GM15510 (cell line): Measurements from ENCODE around the gene ARL8B.

Experiments used
- POLR2A ChIP-seq: IDR thresholded peaks from 3 replicates; pipeline ENCODE4 v1.6.1; 2011; ENCODE audit warnings: borderline replicate concordance; ENCODE audit not compliant: insufficient read length; ENCODE audit errors: extremely low read depth

Gene ARL8B

GRCh38 chr3:5136919-5137429 lies 14.9 kb downstream of the ARL8B start:
- TF ChIP-seq POLR2A, result no peak

DNA sequence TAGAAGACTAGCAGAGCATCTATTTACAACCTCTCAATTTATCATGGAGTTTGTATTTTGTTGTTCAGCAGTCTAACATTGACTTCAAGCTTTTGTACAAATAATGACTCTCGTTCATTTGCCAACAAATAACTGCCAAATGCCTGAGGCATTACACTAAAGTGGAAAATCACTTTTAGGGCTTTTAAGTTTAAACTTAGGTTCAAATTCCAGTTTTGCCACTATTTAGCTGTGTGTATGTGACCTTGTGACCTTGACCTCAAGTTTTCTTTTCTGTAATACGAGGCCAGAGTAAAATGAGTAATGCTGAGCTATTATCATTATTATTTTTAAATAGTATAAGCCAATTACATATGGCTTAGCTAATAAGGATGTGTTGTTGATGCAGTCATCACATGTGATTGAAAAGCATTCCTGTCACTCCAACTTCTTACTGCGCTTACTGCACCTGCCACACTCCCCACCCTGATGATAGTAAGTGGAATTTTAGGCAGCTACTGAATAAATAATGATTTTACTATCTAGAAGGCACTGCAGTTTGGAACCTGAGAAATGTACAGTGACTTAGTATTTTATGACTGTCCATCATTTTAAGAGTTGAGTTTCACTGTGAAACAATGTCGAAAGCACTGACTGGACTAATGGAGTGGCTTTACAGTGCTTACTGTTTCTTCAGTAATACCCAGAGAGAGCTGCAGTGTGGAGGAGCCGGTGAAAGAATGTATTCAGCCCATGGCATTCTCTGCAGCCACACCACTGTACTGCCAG lies 16.3 kb downstream of the ARL8B start:
- no peak for TF ChIP-seq POLR2A

DNA sequence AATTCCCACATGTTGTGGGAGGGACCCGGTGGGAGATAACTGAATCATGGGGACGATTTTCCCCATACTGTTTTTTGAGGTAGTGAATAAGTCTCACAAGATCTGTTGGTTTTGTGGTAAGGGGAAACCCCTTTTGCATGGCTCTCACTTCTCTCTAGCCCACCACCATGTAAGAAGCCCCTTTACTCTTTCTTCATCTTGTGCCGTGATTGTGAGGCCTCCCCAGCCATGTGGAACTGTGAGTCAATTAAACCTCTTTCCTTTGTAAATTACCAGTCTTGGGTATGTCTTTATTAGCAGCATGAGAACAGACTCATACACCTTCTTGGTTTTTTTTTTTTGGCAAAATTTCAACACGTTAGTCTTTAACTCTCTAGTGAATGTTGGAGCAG lies 18.1 kb downstream of the ARL8B start:
- TF ChIP-seq POLR2A, result no peak

GRCh38 chr3:5140839-5141238 lies 18.7 kb downstream of the ARL8B start:
- TF ChIP-seq POLR2A, result no peak

DNA sequence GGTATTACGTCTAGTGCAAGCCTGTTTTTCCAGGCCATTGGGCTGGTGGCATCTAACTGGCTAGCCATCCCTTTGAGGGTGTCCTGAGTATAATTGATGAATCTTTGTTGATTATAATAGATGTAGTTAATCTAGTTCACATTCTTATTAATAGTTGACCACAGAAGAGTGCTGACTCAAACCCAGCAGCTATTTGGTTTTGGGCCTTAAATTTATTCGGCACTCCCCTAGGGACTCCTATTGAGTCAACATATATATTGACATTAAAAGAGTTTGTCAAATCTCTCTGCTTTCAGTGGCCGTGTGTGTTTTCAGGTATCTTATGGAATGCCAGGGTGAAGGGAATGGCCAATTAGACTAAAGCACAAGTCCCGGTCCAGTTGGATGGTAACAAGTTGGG lies 19.7 kb downstream of the ARL8B start:
- no peak for TF ChIP-seq POLR2A

DNA sequence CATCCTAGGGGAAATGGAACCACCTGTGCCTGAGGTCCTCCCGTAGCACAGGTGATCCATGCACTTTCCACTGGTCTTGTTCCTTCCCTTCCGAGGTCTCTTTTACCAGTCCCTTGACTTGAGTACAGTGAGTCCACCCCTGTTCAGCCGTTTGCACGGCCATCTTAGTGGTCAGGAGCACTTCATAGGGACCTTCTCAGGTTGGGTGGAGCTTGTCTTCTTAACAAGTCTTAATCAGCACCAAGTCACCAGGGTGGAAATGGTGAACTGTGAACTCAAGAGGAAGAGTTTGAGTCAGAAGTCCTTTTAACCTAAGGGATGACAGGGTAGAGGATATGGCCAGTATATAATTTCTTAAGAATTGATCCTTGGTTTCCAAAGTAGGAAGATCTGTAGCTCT lies 21.4 kb downstream of the ARL8B start:
- TF ChIP-seq POLR2A, result no peak

- TF ChIP-seq POLR2A, result no peak
Measured at GRCh38 chr3:5144316-5144994, 22.4 kb downstream of the ARL8B start.

GRCh38 chr3:5145120-5145519 lies 23.0 kb downstream of the ARL8B start:
- TF ChIP-seq POLR2A, result no peak

- no peak for TF ChIP-seq POLR2A
Measured at GRCh38 chr3:5149306-5149880, 27.3 kb downstream of the ARL8B start.

- no peak for TF ChIP-seq POLR2A
Measured at GRCh38 chr3:5151586-5151985, 29.5 kb downstream of the ARL8B start.

DNA sequence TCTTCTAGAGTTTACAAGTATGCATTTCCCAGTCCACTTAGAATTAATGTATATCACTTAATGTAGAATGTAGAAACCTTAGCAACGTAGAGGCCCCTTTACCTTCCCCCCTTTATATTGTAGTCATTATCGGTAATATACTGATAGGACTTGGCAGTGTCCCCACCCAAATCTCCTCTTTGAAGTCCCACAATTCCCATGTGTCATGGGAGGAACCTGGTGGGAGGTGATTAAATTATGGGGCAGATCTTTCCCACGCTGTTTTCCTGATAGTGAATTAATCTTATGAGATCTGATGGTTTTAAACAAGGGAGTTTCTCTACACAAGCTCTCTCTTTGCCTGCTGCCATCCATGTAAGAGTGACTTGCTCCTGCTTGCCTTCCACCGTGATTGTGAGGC lies 31.0 kb downstream of the ARL8B start:
- TF ChIP-seq POLR2A, result no peak

DNA sequence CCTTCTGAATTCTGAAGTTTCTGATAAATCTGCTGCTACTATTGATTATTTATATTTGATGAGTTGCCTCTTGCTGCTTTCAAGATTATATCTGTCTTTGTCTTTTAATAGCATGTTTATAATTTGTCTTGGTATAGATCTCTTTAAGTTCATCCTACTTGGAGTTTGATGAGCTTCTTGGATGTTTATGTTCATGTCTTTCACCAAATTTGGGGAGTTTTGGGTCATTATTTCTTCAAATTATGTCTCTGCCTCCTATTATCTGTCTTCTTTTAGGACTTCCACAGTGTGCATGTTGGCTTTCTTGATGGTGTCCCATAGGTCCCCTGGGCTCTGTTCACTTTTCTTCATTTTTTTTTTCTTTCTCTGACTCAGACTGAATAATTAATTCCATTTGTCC lies 33.1 kb downstream of the ARL8B start:
- TF ChIP-seq POLR2A, result no peak

DNA sequence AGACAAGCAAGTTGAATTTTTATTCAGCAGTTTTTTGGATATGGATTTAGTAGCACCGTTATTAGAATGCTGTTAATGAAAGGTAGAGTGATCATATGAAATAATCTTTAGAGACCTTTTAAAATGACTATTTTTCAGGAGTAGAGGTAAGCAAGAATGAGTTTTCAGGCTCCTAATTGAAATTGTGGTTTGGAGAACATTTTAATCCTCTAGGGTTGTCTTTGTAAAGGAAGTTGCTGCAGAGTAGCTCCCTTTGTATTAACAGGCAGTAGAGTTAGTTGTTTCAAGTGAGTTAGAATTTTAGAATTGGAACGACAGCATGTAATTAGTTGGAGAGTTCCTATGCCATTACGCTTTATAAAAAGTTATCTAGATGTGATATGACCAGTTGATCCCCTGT lies 38.2 kb downstream of the ARL8B start:
- no peak for TF ChIP-seq POLR2A

- no peak for TF ChIP-seq POLR2A
Measured at GRCh38 chr3:5160940-5161858, 39.1 kb downstream of the ARL8B start.

GRCh38 chr3:5162102-5162501 lies 40.0 kb downstream of the ARL8B start:
- TF ChIP-seq POLR2A, result no peak

DNA sequence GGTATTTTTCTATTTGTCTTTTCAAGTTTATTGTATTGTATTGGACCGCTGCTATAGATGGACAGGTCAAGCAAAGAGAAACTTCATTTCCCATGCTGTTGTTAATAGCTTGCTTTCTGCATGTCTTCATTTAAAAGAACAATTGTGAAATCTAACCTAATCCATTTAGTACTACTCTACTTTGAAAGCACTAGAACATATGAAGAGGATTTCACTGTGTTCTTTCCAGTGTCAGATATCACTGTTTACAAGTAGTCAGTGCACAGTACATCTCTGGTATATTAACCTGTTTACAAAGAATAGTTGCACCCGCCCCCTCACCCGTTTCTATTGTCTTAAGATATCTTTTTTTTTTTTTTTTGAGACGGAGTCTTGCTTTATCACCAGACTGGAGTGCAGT lies 43.6 kb downstream of the ARL8B start:
- no peak for TF ChIP-seq POLR2A

DNA sequence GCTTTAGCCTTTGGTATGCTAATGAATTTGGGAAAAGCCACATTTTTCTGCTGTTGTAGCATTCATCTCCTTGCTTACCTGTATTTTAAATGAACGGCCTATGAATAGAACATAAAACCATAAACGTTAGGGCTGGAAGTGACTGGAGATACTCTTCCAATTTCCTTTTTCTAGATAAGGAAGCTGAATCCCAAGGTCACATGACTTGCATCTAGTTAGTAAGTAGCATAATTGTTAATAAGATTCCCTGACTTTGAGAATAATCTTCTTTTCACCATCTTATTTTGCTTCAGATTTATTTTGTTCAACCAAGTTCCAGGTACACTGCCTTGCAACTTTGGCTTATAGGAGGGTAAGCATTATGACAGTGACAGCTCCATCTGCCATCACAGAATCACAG lies 44.8 kb downstream of the ARL8B start:
- TF ChIP-seq POLR2A, result no peak
